Liver (tissue), 9 donors: ENCODE results near the gene ATE1. TPM values are rescaled to one million over a fixed set of nuclear protein-coding genes. Genes with fewer than 3 reads are reported as not detected.

ENCODE experiments used
- DNase-seq: peaks from one replicate; pipeline ENCODE4 v3.0.0-alpha.2; 2017; ENCODE audit warnings: low spot score
- H3K27ac ChIP-seq, 2 donors: one replicate each; pipeline ENCODE4 v1.7.0; 2013; ENCODE audit warnings: inconsistent platforms in 2 of 2, low read length in 2 of 2, control low read depth in 1 of 2, low read depth in 1 of 2, mild to moderate bottlenecking in 1 of 2
- H3K27me3 ChIP-seq, 4 donors: one replicate each; pipeline versions ENCODE4 v1.6.1 to v1.7.0; 2013; ENCODE audit warnings: low read length in 3 of 4, inconsistent platforms in 1 of 4, mild to moderate bottlenecking in 1 of 4, moderate library complexity in 1 of 4; ENCODE audit not compliant: control insufficient read depth in 4 of 4, insufficient read depth in 4 of 4
- H3K36me3 ChIP-seq, 4 donors: one replicate each; pipeline versions ENCODE4 v1.6.1 to v1.7.0; 2013; ENCODE audit warnings: low read length in 3 of 4, mild to moderate bottlenecking in 3 of 4, low read depth in 1 of 4, moderate library complexity in 1 of 4; ENCODE audit not compliant: control insufficient read depth in 4 of 4, insufficient read depth in 3 of 4
- H3K4me1 ChIP-seq, 4 donors: one replicate each; pipeline versions ENCODE4 v1.6.1 to v1.7.0; 2013; ENCODE audit warnings: low read length in 3 of 4, mild to moderate bottlenecking in 3 of 4, moderate library complexity in 1 of 4; ENCODE audit not compliant: control insufficient read depth in 4 of 4, insufficient read depth in 4 of 4
- H3K4me3 ChIP-seq, 3 donors: one replicate each; pipeline versions ENCODE4 v1.6.1 to v1.7.0; 2013; ENCODE audit warnings: low read length in 3 of 3, control low read depth in 1 of 3, low read depth in 1 of 3, mild to moderate bottlenecking in 1 of 3
- H3K9ac ChIP-seq, 2 donors: one replicate each; pipeline ENCODE4 v1.7.0; 2013; ENCODE audit warnings: low read length in 2 of 2, mild to moderate bottlenecking in 2 of 2, moderate library complexity in 2 of 2, control low read depth in 1 of 2, low read depth in 1 of 2
- H3K9me3 ChIP-seq, 4 donors: one replicate each; pipeline versions ENCODE4 v1.6.1 to v1.7.0; 2013; ENCODE audit warnings: low read length in 3 of 4; ENCODE audit not compliant: control insufficient read depth in 4 of 4
- ATF3 ChIP-seq: IDR thresholded peaks from 2 replicates; pipeline ENCODE4 v1.6.1; 2016; ENCODE audit warnings: antibody characterized with exemption
- CTCF ChIP-seq: fragments of 150-350 bp; IDR thresholded peaks from 2 replicates; pipeline ENCODE4 v1.5.1; 2017; ENCODE audit warnings: improper control_type of control experiment, low read depth, low read length; ENCODE audit not compliant: missing input control
- EGR1 ChIP-seq, 2 donors: IDR thresholded peaks; 2 replicates each; pipeline ENCODE4 v1.6.1; 2016 to 2018; ENCODE audit warnings: antibody characterized with exemption in 2 of 2, low read depth in 2 of 2
- FOXA1 ChIP-seq: IDR thresholded peaks from 2 replicates; pipeline ENCODE4 v1.6.1; 2016; ENCODE audit warnings: antibody characterized with exemption
- FOXA2 ChIP-seq: IDR thresholded peaks from 2 replicates; pipeline ENCODE4 v1.6.1; 2016; ENCODE audit warnings: antibody characterized with exemption
- GABPA ChIP-seq, 2 donors: IDR thresholded peaks in 1 of 2; conservative IDR thresholded peaks in 1 of 2; 2 replicates each; pipeline ENCODE4 v1.6.1; 2016; ENCODE audit warnings: antibody characterized with exemption in 2 of 2, mild to moderate bottlenecking in 1 of 2, moderate library complexity in 1 of 2
- HNF4A ChIP-seq, 2 donors: conservative IDR thresholded peaks; 2 replicates each; pipeline ENCODE4 v1.6.1; 2016; ENCODE audit warnings: antibody characterized with exemption in 2 of 2, mild to moderate bottlenecking in 2 of 2
- HNF4G ChIP-seq: IDR thresholded peaks from 2 replicates; pipeline ENCODE4 v1.6.1; 2016; ENCODE audit warnings: antibody characterized with exemption
- JUND ChIP-seq, 2 donors: IDR thresholded peaks; 2 replicates each; pipeline ENCODE4 v1.6.1; 2016; ENCODE audit warnings: antibody characterized with exemption in 2 of 2
- MAX ChIP-seq: IDR thresholded peaks from 2 replicates; pipeline ENCODE4 v1.6.1; 2016; ENCODE audit warnings: antibody characterized with exemption
- NR2F2 ChIP-seq: IDR thresholded peaks from 2 replicates; pipeline ENCODE4 v1.6.1; 2016; ENCODE audit warnings: antibody characterized with exemption
- RAD21 ChIP-seq, 2 donors: IDR thresholded peaks; 2 replicates each; pipeline ENCODE4 v1.6.1; 2016; ENCODE audit warnings: antibody characterized with exemption in 2 of 2, mild to moderate bottlenecking in 2 of 2
- RXRA ChIP-seq, 2 donors: IDR thresholded peaks; 2 replicates each; pipeline ENCODE4 v1.6.1; 2017 to 2018; ENCODE audit warnings: antibody characterized with exemption in 2 of 2, mild to moderate bottlenecking in 1 of 2
- SP1 ChIP-seq: IDR thresholded peaks from 2 replicates; pipeline ENCODE4 v1.6.1; 2018; ENCODE audit warnings: antibody characterized with exemption, mild to moderate bottlenecking
- TAF1 ChIP-seq: conservative IDR thresholded peaks from 2 replicates; pipeline ENCODE4 v1.6.1; 2016; ENCODE audit warnings: antibody characterized with exemption, mild to moderate bottlenecking
- YY1 ChIP-seq: IDR thresholded peaks from 2 replicates; pipeline ENCODE4 v1.6.1; 2016; ENCODE audit warnings: antibody characterized with exemption, mild to moderate bottlenecking
- ZBTB33 ChIP-seq: IDR thresholded peaks from 2 replicates; pipeline ENCODE4 v1.6.1; 2016; ENCODE audit warnings: antibody characterized with exemption
- WGBS: extraction: QIAGEN DNeasy Blood & Tissue Kit; methylation state at CpG from one replicate; pipeline ENCODE4 v1.1.7; 2013; 5-methylcytosine and 5-hydroxymethylcytosine counted together
- polyA plus RNA-seq, 2 donors: library from polyadenylated mRNA; stranded (reverse) in 1 of 2; unstranded in 1 of 2; fragments of 200-250 nt in 1 of 2; fragments of >200 nt in 1 of 2; fragmentation: Nextera tagmentation in 1 of 2; extraction: Ambion mirVana in 1 of 2; gene quantifications; one replicate each; pipeline versions ENCODE4 v1.2.1 to v1.2.3, GENCODE V29; 2013 to 2015
- total RNA-seq, 2 donors: library from RNA; depleted of rRNA; stranded (reverse); fragments of >200 nt; gene quantifications; one replicate each; pipeline ENCODE4 v1.2.3, GENCODE V29; 2014
- donor health status: healthy.
- donor health status: healthy.
- donor health status: healthy.
- donor health status: healthy.
- donor health status: healthy.

Gene ATE1
- total and polyA plus RNA-seq, 4 donors: 7.9 to 34.9 (median 13.5) TPM

DNA sequence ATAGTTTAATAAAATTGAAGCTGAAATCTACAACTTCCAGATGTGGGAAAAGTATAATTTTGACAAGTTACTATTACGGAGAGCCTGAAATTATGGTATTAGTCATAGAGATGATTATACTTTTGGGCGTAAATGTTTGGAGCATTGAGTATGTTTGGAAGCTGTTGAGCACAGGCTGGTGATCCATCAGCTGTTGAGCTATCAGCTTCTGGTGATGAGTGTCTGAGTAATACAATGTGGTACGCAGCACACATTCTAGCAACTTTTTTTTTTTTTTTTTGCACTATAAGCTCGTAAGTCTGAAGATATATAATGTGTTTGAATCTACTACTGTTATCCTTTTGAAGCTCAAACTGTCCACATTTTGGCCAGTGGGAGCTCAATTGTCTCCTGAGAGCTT lies 123.4 kb downstream of the ATE1 start (continued):
- no peak for TF ChIP-seq RXRA (IDR thresholded peaks at IDR 0.05)

GRCh38 chr10:121803611-121804010 lies 124.2 kb downstream of the ATE1 start:
- no peak overlapping the region for H3K9ac ChIP-seq
- no peak for DNase-seq
- H3K27ac ChIP-seq: no peak overlapping the region
- 95% methylated on average over 2 of the region's 2 CpGs for WGBS
- no peaks in the 10 kb centered on the region for H3K4me1 ChIP-seq
- H3K27me3 ChIP-seq: no peaks in the 10 kb centered on the region
- TF ChIP-seq ZBTB33: no peak
- TF ChIP-seq SP1: no peak
- no peak for TF ChIP-seq MAX
- TF ChIP-seq RAD21 (IDR thresholded peaks at IDR 0.05): no peak
- TF ChIP-seq JUND (IDR thresholded peaks at IDR 0.05): no peak
- no peak for TF ChIP-seq HNF4G
- TF ChIP-seq YY1: no peak
- H3K4me3 ChIP-seq: no peak overlapping the region
- H3K9me3 ChIP-seq: no peaks in the 10 kb centered on the region
- H3K36me3 ChIP-seq: peaks cover 0 to 5% (median 1%) of the 10 kb centered on the region in 4 donors

GRCh38 chr10:121800831-121801230 lies 127.0 kb downstream of the ATE1 start:
- DNase-seq: no peak
- no peak overlapping the region for H3K4me3 ChIP-seq
- peaks cover 0 to 5% (median 1%) of the 10 kb centered on the region in 4 donors for H3K36me3 ChIP-seq
- 95% methylated on average over 2 of the region's 2 CpGs for WGBS
- no peaks in the 10 kb centered on the region for H3K27me3 ChIP-seq
- TF ChIP-seq ZBTB33: no peak
- no peaks in the 10 kb centered on the region for H3K9me3 ChIP-seq
- no peaks in the 10 kb centered on the region for H3K4me1 ChIP-seq
- H3K9ac ChIP-seq: no peak overlapping the region
- H3K27ac ChIP-seq: no peak overlapping the region

DNA sequence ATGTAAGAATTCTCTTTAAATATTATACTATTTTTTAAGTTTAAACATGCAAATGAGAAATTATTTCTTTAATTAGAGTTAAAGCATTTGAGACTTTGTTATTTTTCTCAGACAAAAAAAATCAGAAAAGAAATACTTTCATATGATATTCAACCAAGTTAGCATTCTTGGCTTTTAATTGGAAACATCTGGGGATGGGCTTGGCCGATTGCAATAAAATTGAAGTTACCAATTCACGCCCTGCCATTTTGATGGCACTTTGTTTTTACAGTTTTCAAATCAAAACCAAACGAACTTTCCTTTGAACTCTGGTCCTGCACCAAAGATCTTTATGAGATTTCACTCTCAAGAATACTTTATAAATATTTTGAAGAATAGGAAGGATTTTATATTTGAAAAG lies 127.7 kb downstream of the ATE1 start:
- Histone ChIP-seq H3K9me3 (no peaks in the 10 kb centered on the region), H3K4me3 (no peak overlapping the region), H3K27ac (no peak overlapping the region), H3K9ac (no peak overlapping the region), H3K4me1 (no peaks in the 10 kb centered on the region), H3K36me3 (peaks cover 0 to 5% (median 1%) of the 10 kb centered on the region in 4 donors), H3K27me3 (no peaks in the 10 kb centered on the region)
- 83% methylated on average over 3 of the region's 3 CpGs for WGBS
- DNase-seq: no peak
- TF ChIP-seq EGR1 (IDR thresholded peaks at IDR 0.05; ENCODE audit: low read depth in 2 of 2): no peak
- no peak for TF ChIP-seq CTCF
- TF ChIP-seq NR2F2: no peak
- TF ChIP-seq FOXA2: no peak
- no peak for TF ChIP-seq HNF4A (conservative IDR thresholded peaks at IDR 0.05)
- TF ChIP-seq RAD21 (IDR thresholded peaks at IDR 0.05): no peak
- no peak for TF ChIP-seq JUND (IDR thresholded peaks at IDR 0.05)
- no peak for TF ChIP-seq YY1
- no peak for TF ChIP-seq GABPA (IDR thresholded peaks at IDR 0.05 in 1 of 2, conservative IDR thresholded peaks at IDR 0.05 in 1 of 2)
- no peak for TF ChIP-seq ZBTB33
- TF ChIP-seq HNF4G: no peak
- no peak for TF ChIP-seq TAF1
- no peak for TF ChIP-seq SP1
- TF ChIP-seq ATF3: no peak
- no peak for TF ChIP-seq RXRA (IDR thresholded peaks at IDR 0.05)
- TF ChIP-seq MAX: no peak
- no peak for TF ChIP-seq FOXA1
